Calu3 (cell line): ENCODE measurements around the gene CCDC158. TPM values are rescaled to one million over a fixed set of nuclear protein-coding genes. Genes with fewer than 3 reads are reported as not detected.

ENCODE experiments used
- BruUV-seq: library from RNA; stranded (reverse); fragments of 400-500 nt; replicated peaks from 2 replicates; lab custom pipeline; 2021; lab: Mats Ljungman, UMichigan
- CTCF ChIA-PET: fragments of 300-600 bp; sonication (Branson Sonifier 250); formaldehyde crosslinking; loops from one replicate; lab custom pipeline; 2022; ENCODE audit warnings: antibody characterized with exemption; lab: Charles Lee
- DNase-seq: peaks from one replicate; pipeline ENCODE4 v3.0.0; 2022
- H3K27ac Mint-ChIP-seq: one replicate; pipeline ENCODE4 v1.8.0; 2022; ENCODE audit warnings: mixed read lengths; ENCODE audit not compliant: unreplicated experiment
- H3K27me3 Mint-ChIP-seq: one replicate; pipeline ENCODE4 v1.8.0; 2022; ENCODE audit warnings: mixed read lengths; ENCODE audit not compliant: unreplicated experiment
- H3K36me3 Mint-ChIP-seq: one replicate; pipeline ENCODE4 v1.8.0; 2022; ENCODE audit warnings: mild to moderate bottlenecking, moderate library complexity, mixed read lengths; ENCODE audit not compliant: insufficient read depth, unreplicated experiment
- H3K4me1 Mint-ChIP-seq: one replicate; pipeline ENCODE4 v1.8.0; 2022; ENCODE audit warnings: mild to moderate bottlenecking, low read depth, mixed read lengths; ENCODE audit not compliant: unreplicated experiment
- H3K4me3 Mint-ChIP-seq: one replicate; pipeline ENCODE4 v1.8.0; 2022; ENCODE audit warnings: mild to moderate bottlenecking, low read depth, moderate library complexity, mixed read lengths; ENCODE audit not compliant: unreplicated experiment
- H3K9me3 Mint-ChIP-seq: one replicate; pipeline ENCODE4 v1.8.0; 2022; ENCODE audit warnings: low read depth, mixed read lengths; ENCODE audit not compliant: unreplicated experiment
- intact Hi-C: fragments of 100-400 bp; cut with micrococcal nuclease; formaldehyde crosslinking; loops from one replicate; pipeline ENCODE4 v1.10.0; 2022; ENCODE audit not compliant: unreplicated experiment
- total RNA-seq: library from RNA; stranded (reverse); gene quantifications from 2 replicates; pipeline ENCODE4 v1.2.3, GENCODE V29; 2022
- TF ChIP-seq, protein P1 (sequence below): fragments of 200-600 bp; IDR thresholded peaks from one replicate; pipeline ENCODE4 v1.8.0; 2022; ENCODE audit warnings: antibody characterized with exemption; ENCODE audit not compliant: unreplicated experiment

Gene CCDC158
- total RNA-seq, 1 experiment from 2014 or later = not detected

- no peak overlapping the region for H3K4me3 Mint-ChIP-seq
- no TSS peak for BruUV-seq
- H3K9me3 Mint-ChIP-seq = peaks cover 2% of the 10 kb centered on the region
- no peaks in the 10 kb centered on the region for H3K27me3 Mint-ChIP-seq
- H3K4me1 Mint-ChIP-seq = peaks cover 6% of the 10 kb centered on the region
- H3K27ac Mint-ChIP-seq = no peak overlapping the region
- TF ChIP-seq, protein P1, sequence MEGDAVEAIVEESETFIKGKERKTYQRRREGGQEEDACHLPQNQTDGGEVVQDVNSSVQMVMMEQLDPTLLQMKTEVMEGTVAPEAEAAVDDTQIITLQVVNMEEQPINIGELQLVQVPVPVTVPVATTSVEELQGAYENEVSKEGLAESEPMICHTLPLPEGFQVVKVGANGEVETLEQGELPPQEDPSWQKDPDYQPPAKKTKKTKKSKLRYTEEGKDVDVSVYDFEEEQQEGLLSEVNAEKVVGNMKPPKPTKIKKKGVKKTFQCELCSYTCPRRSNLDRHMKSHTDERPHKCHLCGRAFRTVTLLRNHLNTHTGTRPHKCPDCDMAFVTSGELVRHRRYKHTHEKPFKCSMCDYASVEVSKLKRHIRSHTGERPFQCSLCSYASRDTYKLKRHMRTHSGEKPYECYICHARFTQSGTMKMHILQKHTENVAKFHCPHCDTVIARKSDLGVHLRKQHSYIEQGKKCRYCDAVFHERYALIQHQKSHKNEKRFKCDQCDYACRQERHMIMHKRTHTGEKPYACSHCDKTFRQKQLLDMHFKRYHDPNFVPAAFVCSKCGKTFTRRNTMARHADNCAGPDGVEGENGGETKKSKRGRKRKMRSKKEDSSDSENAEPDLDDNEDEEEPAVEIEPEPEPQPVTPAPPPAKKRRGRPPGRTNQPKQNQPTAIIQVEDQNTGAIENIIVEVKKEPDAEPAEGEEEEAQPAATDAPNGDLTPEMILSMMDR = no peak
- intact Hi-C loops = no loop called here
- CTCF ChIA-PET = no interaction called here
- no peak for DNase-seq
- peaks cover 6% of the 10 kb centered on the region for H3K36me3 Mint-ChIP-seq
Measured at GRCh38 chr4:76313547-76313946, 107.4 kb downstream of the CCDC158 start.

DNA sequence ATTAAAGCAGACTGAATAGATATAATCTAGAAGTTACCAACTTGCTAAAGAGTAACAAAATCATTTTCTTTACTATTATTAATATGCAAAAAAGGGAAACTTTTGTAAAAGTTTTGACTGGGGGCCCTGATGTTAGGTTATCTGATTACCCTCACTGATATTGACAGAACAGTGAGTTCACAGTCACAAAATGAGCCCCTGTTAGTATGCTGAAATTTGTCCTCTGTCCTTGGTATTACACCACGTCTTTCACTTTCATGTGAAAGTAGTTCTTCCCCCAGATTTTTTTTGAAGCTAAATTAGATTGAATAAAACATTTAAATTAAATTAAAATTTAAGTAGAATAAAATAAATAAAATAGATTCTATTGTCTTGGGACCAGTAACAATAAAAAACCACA, 108.5 kb downstream of the CCDC158 start:
- Mint-ChIP-seq H3K4me3 (no peak overlapping the region), H3K4me1 (peaks cover 6% of the 10 kb centered on the region), H3K27me3 (no peaks in the 10 kb centered on the region), H3K9me3 (peaks cover 2% of the 10 kb centered on the region), H3K27ac (no peak overlapping the region), H3K36me3 (peaks cover 7% of the 10 kb centered on the region)
- intact Hi-C loops = no loop called here
- TF ChIP-seq, protein P1 = no peak
- CTCF ChIA-PET = no interaction called here
- no TSS peak for BruUV-seq
- DNase-seq = no peak

GRCh38 chr4:76311896-76312331, 109.0 kb downstream of the CCDC158 start:
- H3K27ac Mint-ChIP-seq = no peak overlapping the region
- TF ChIP-seq, protein P1 = no peak
- DNase-seq = no peak
- no peaks in the 10 kb centered on the region for H3K27me3 Mint-ChIP-seq
- no peak overlapping the region for H3K4me3 Mint-ChIP-seq
- H3K9me3 Mint-ChIP-seq = no peaks in the 10 kb centered on the region
- H3K36me3 Mint-ChIP-seq = peaks cover 13% of the 10 kb centered on the region
- H3K4me1 Mint-ChIP-seq = peaks cover 6% of the 10 kb centered on the region
- intact Hi-C loops = no loop called here
- BruUV-seq = no TSS peak
- CTCF ChIA-PET = no interaction called here

- Mint-ChIP-seq H3K4me1 (peaks cover 8% of the 10 kb centered on the region), H3K4me3 (no peak overlapping the region), H3K36me3 (peaks cover 24% of the 10 kb centered on the region), H3K27me3 (no peaks in the 10 kb centered on the region), H3K9me3 (no peaks in the 10 kb centered on the region), H3K27ac (no peak overlapping the region)
- BruUV-seq = no TSS peak
- no peak for DNase-seq
- CTCF ChIA-PET = no interaction called here
- intact Hi-C loops = no loop called here
- TF ChIP-seq, protein P1 = no peak
Measured at GRCh38 chr4:76310683-76311082, 110.3 kb downstream of the CCDC158 start.
